ENCODE data around the gene KIN.
"Not testable (repeated sequence)": the region's sequence is repeated elsewhere in the genome, so short reads cannot be mapped to it uniquely, and the experiment has no call there.

DNA sequence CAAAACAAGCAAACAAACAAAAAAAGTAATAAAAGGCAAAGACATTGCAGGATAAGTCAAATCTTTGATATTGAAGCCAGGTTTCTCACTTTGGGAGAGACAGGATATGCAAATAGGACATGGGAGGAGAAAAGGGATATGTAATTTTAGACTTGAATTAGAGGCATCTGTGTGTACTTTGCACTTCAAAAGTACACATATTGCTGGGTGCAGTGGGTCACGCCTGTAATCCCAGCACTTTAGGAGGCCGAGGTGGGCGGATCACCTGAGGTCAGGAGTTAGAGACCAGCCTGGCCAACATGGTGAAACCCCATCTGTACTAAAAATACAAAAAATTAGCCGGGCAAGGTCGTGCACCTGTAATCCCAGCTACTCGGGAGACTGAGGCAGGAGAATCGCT is 23.9 kb upstream of the KIN start:
- not testable (repeated sequence) for TF ChIP-seq POLR2AphosphoS5 (IDR thresholded peaks at IDR 0.05)
- TF ChIP-seq, protein P1, sequence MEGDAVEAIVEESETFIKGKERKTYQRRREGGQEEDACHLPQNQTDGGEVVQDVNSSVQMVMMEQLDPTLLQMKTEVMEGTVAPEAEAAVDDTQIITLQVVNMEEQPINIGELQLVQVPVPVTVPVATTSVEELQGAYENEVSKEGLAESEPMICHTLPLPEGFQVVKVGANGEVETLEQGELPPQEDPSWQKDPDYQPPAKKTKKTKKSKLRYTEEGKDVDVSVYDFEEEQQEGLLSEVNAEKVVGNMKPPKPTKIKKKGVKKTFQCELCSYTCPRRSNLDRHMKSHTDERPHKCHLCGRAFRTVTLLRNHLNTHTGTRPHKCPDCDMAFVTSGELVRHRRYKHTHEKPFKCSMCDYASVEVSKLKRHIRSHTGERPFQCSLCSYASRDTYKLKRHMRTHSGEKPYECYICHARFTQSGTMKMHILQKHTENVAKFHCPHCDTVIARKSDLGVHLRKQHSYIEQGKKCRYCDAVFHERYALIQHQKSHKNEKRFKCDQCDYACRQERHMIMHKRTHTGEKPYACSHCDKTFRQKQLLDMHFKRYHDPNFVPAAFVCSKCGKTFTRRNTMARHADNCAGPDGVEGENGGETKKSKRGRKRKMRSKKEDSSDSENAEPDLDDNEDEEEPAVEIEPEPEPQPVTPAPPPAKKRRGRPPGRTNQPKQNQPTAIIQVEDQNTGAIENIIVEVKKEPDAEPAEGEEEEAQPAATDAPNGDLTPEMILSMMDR (IDR thresholded peaks at IDR 0.05), result not testable (repeated sequence)

Data from suprapubic skin (tissue), 3 donors.